IMR-90 (cell line): ENCODE results near the gene SLC30A7. TPM values are rescaled to one million over a fixed set of nuclear protein-coding genes. Genes with fewer than 3 reads are reported as not detected.
"Not testable (repeated sequence)": the region's sequence is repeated elsewhere in the genome, so short reads cannot be mapped to it uniquely, and the experiment has no call there.

Experiments used
- ATAC-seq: fragments of 200-7000 bp; cut with Tn5 transposase; 2 replicates; pipeline ENCODE4 v1.9.1; 2020; ENCODE audit warnings: low read depth, mild to moderate bottlenecking, moderate library complexity
- BruUV-seq: library from RNA; stranded (reverse); fragments of 400-500 nt; replicated peaks from 2 replicates; lab custom pipeline; 2021; lab: Mats Ljungman, UMichigan
- CTCF ChIA-PET: fragments of 300-600 bp; formaldehyde crosslinking; extraction: SDS; loops from one replicate; lab custom pipeline; 2021; ENCODE audit warnings: antibody characterized with exemption; lab: Yijun Ruan, JAX
- POLR2A ChIA-PET: fragments of 300-600 bp; sonication (Branson Sonifier 250); formaldehyde crosslinking; loops from one replicate; lab custom pipeline; 2022; ENCODE audit warnings: antibody characterized with exemption; ENCODE audit not compliant: unreplicated experiment; lab: Charles Lee
- DNase-seq: peaks from one replicate; pipeline ENCODE4 v3.0.0; 2013
- H2AFZ ChIP-seq: replicated peaks from 2 replicates; pipeline ENCODE3; 2013; ENCODE audit warnings: low read length, mild to moderate bottlenecking; ENCODE audit not compliant: poor library complexity
- H2AK5ac ChIP-seq: 2 replicates; pipeline ENCODE4 v1.6.1; 2013; ENCODE audit warnings: low read depth, low read length, inconsistent platforms
- H2AK9ac ChIP-seq: replicated peaks from 2 replicates; pipeline ENCODE3; 2013; ENCODE audit warnings: mild to moderate bottlenecking, low read depth, low read length, moderate library complexity; ENCODE audit not compliant: poor library complexity
- H2BK120ac ChIP-seq: 2 replicates; pipeline ENCODE4 v1.6.1; 2013; ENCODE audit warnings: low read depth, low read length, inconsistent platforms
- H2BK15ac ChIP-seq: 3 replicates; pipeline ENCODE4 v1.6.1; 2013; ENCODE audit warnings: low read depth, low read length, inconsistent platforms
- H2BK20ac ChIP-seq: 2 replicates; pipeline ENCODE4 v1.6.1; 2013; ENCODE audit warnings: low read depth, mild to moderate bottlenecking, inconsistent platforms, low read length, moderate library complexity
- H2BK5ac ChIP-seq: 2 replicates; pipeline ENCODE4 v1.6.1; 2013; ENCODE audit warnings: mild to moderate bottlenecking, low read depth, low read length, inconsistent platforms; ENCODE audit not compliant: poor library complexity, severe bottlenecking
- H3K14ac ChIP-seq: replicated peaks from 2 replicates; pipeline ENCODE4 v1.6.1; 2013; ENCODE audit warnings: low read depth, low read length, inconsistent platforms
- H3K18ac ChIP-seq: 2 replicates; pipeline ENCODE4 v1.6.1; 2013; ENCODE audit warnings: low read depth, low read length, control low read depth
- H3K23ac ChIP-seq: 2 replicates; pipeline ENCODE4 v1.6.1; 2013; ENCODE audit warnings: low read depth, low read length, inconsistent platforms
- H3K27ac ChIP-seq: 2 replicates; pipeline ENCODE4 v1.5.1; 2013; ENCODE audit warnings: mild to moderate bottlenecking, control low read depth, low read length; ENCODE audit not compliant: insufficient read depth
- H3K27me3 ChIP-seq: 2 replicates; pipeline ENCODE4 v1.6.1; 2013; ENCODE audit warnings: low read length; ENCODE audit not compliant: control insufficient read depth, insufficient read depth
- H3K36me3 ChIP-seq: 2 replicates; pipeline ENCODE4 v1.6.1; 2013; ENCODE audit warnings: low read length, mixed read lengths; ENCODE audit not compliant: control insufficient read depth, insufficient read depth
- H3K4ac ChIP-seq: 2 replicates; pipeline ENCODE4 v1.6.1; 2013; ENCODE audit warnings: low read depth, low read length, inconsistent platforms
- H3K4me1 ChIP-seq: 2 replicates; pipeline ENCODE4 v1.6.1; 2013; ENCODE audit warnings: low read length, mixed read lengths; ENCODE audit not compliant: control insufficient read depth, insufficient read depth
- H3K4me2 ChIP-seq: 2 replicates; pipeline ENCODE4 v1.6.1; 2013; ENCODE audit warnings: low read depth, mild to moderate bottlenecking, control low read depth, low read length, moderate library complexity
- H3K4me3 ChIP-seq: 2 replicates; pipeline ENCODE4 v1.5.1; 2013; ENCODE audit warnings: low read depth, mild to moderate bottlenecking, control low read depth, low read length, moderate library complexity; ENCODE audit not compliant: insufficient read depth
- H3K56ac ChIP-seq: 2 replicates; pipeline ENCODE4 v1.6.1; 2013; ENCODE audit warnings: low read length, inconsistent platforms; ENCODE audit not compliant: insufficient read depth; ENCODE audit errors: extremely low read depth
- H3K79me1 ChIP-seq, 2 experiments: 2 replicates each; pipeline ENCODE4 v1.6.1; 2013; ENCODE audit warnings: low read length in 2 of 2, inconsistent platforms in 1 of 2, low read depth in 1 of 2
- H3K9ac ChIP-seq: 2 replicates; pipeline ENCODE4 v1.6.1; 2013; ENCODE audit warnings: low read depth, low read length, control low read depth
- H3K9me1 ChIP-seq: 2 replicates; pipeline ENCODE4 v1.6.1; 2013; ENCODE audit warnings: low read length, inconsistent platforms; ENCODE audit not compliant: insufficient read depth
- H3K9me3 ChIP-seq: 2 replicates; pipeline ENCODE4 v1.6.1; 2013; ENCODE audit warnings: low read length; ENCODE audit not compliant: control insufficient read depth, insufficient read depth
- H4K20me1 ChIP-seq: 2 replicates; pipeline ENCODE4 v1.6.1; 2013; ENCODE audit warnings: low read length, inconsistent platforms; ENCODE audit not compliant: insufficient read depth
- H4K5ac ChIP-seq: 2 replicates; pipeline ENCODE4 v1.6.1; 2013; ENCODE audit warnings: mild to moderate bottlenecking, low read depth, low read length, control low read depth
- H4K8ac ChIP-seq, 2 experiments: 2 replicates each; pipeline ENCODE4 v1.6.1; 2013; ENCODE audit warnings: low read depth in 2 of 2, low read length in 2 of 2, control low read depth in 1 of 2, inconsistent platforms in 1 of 2
- H4K91ac ChIP-seq: 2 replicates; pipeline ENCODE4 v1.6.1; 2013; ENCODE audit warnings: low read depth, low read length, inconsistent platforms; ENCODE audit not compliant: insufficient read depth
- WGBS, 2 experiments: methylation state at CpG; one replicate each; pipeline versions ENCODE4 v1.1.5 to v1.1.7; 2013; ENCODE audit warnings: missing lambda C conversion rate in 2 of 2; ENCODE audit not compliant: insufficient read length in 1 of 2; ENCODE audit errors: extremely low coverage in 2 of 2; 5-methylcytosine and 5-hydroxymethylcytosine counted together
- dilution Hi-C: fragments of 300-500 bp; cut with HindIII; formaldehyde crosslinking; loops from one replicate; pipeline ENCODE4 v1.14.3; 2018; ENCODE audit warnings: low sequenced_read_pairs; ENCODE audit not compliant: unreplicated experiment
- in situ Hi-C: fragments of 300-500 bp; cut with MboI; formaldehyde crosslinking; loops from 3 replicates; pipeline ENCODE4 v1.14.3; 2019; ENCODE audit warnings: low sequenced_read_pairs, inconsistent platforms, mixed read lengths
- intact Hi-C: fragments of 100-400 bp; cut with micrococcal nuclease; formaldehyde crosslinking; loops from 2 replicates; pipeline ENCODE4 v1.10.0; 2022
- polyA plus RNA-seq, 3 experiments: library from polyadenylated mRNA; depleted of rRNA; stranded (reverse); fragments of >200 nt; gene quantifications; 2 replicates each; pipeline ENCODE4 v1.2.3, GENCODE V29; 2012; ENCODE audit warnings: low replicate concordance in 1 of 3
- total RNA-seq: library from RNA; depleted of rRNA; stranded (reverse); fragments of >200 nt; gene quantifications from 2 replicates; pipeline ENCODE4 v1.2.3, GENCODE V29; 2012

The SLC30A7 gene
- total and polyA plus RNA-seq, 2 of the 4 experiments (the other 2 are of a cell fraction), result 8.4 to 60.2 TPM

- H2BK120ac ChIP-seq, H3K9me1 ChIP-seq, H2AK9ac ChIP-seq, intact Hi-C loops, H3K9me3 ChIP-seq, ATAC-seq, H3K18ac ChIP-seq, H3K27me3 ChIP-seq, H3K4me3 ChIP-seq, POLR2A ChIA-PET, H3K56ac ChIP-seq, H3K27ac ChIP-seq, H3K9ac ChIP-seq, H4K8ac ChIP-seq, H3K36me3 ChIP-seq, DNase-seq, H3K14ac ChIP-seq, H2BK20ac ChIP-seq, H3K4me1 ChIP-seq, H3K4ac ChIP-seq, BruUV-seq, H4K91ac ChIP-seq, H4K20me1 ChIP-seq, H2BK5ac ChIP-seq, H2AK5ac ChIP-seq, H2BK15ac ChIP-seq, CTCF ChIA-PET, H2AFZ ChIP-seq, H3K23ac ChIP-seq, H3K4me2 ChIP-seq, H4K5ac ChIP-seq: not testable (repeated sequence)
- dilution Hi-C loops (loop anchor here (25.0 kb wide), 1 partner anchor 427 kb away; no protein-coding TSS in a partner anchor), in situ Hi-C loops (loop anchor here (25.0 kb wide), 1 partner anchor 627 kb away; the partner anchor contains the start of gene RTCA)
- peaks cover 2 to 25% of the 10 kb centered on the region in 2 experiments; a peak in 3 of 4 replicates for H3K79me1 ChIP-seq
- WGBS, 2 experiments, result no CpG with 5 or more reads among the region's 1 CpG
Observed at GRCh38 chr1:100889007-100889406, 6.9 kb upstream of the SLC30A7 start.

- not testable (repeated sequence) for H4K91ac ChIP-seq
Observed at GRCh38 chr1:100889869-100890482, 5.9 kb upstream of the SLC30A7 start.

More at GRCh38 chr1:100889869-100890482, 5.9 kb upstream of the SLC30A7 start:
- H3K18ac ChIP-seq, H3K4ac ChIP-seq, intact Hi-C loops, H3K4me3 ChIP-seq, H2BK15ac ChIP-seq, H2BK5ac ChIP-seq, ATAC-seq, H3K36me3 ChIP-seq, H2AFZ ChIP-seq, H3K4me1 ChIP-seq, H3K4me2 ChIP-seq, H4K5ac ChIP-seq, H2AK9ac ChIP-seq, H3K56ac ChIP-seq, H3K9me3 ChIP-seq, H4K20me1 ChIP-seq, H2BK20ac ChIP-seq, H2AK5ac ChIP-seq, H3K27ac ChIP-seq, H4K8ac ChIP-seq, H3K9me1 ChIP-seq, POLR2A ChIA-PET, H2BK120ac ChIP-seq, H3K14ac ChIP-seq, H3K23ac ChIP-seq, BruUV-seq, H3K9ac ChIP-seq, H3K27me3 ChIP-seq, DNase-seq: not testable (repeated sequence)
- peaks cover 2 to 22% of the 10 kb centered on the region in 2 experiments; a peak in 3 of 4 replicates for H3K79me1 ChIP-seq
- in situ Hi-C loops (loop anchor here (25.0 kb wide), 1 partner anchor 628 kb away; the partner anchor contains the start of gene RTCA), dilution Hi-C loops (loop anchor here (25.0 kb wide), 1 partner anchor 428 kb away; no protein-coding TSS in a partner anchor)
- CTCF ChIA-PET, result interaction anchor here (0.6 kb wide), 1 partner anchor 405 kb away, joined by 4 read pairs; no protein-coding TSS in a partner anchor
- WGBS, 2 experiments, result no CpG with 5 or more reads among the region's 2 CpGs
